ENCODE data around the gene WRAP73.

The WRAP73 gene

GRCh38 chr1:3594706-3595377, 55.1 kb downstream of the WRAP73 start:
- no peak for DNase-seq (ENCODE audit: low read depth)
- no peak overlapping the region for H3K4me3 ChIP-seq (ENCODE audit: low read length)
- no peak for TF ChIP-seq CTCF (conservative IDR thresholded peaks at IDR 0.05; ENCODE audit: low read depth, low read length)

GRCh38 chr1:3593745-3594144, 56.2 kb downstream of the WRAP73 start:
- no peak for TF ChIP-seq CTCF (conservative IDR thresholded peaks at IDR 0.05; ENCODE audit: low read depth, low read length)
- DNase-seq (ENCODE audit: low read depth), result no peak

GRCh38 chr1:3593334-3593733, 56.6 kb downstream of the WRAP73 start:
- TF ChIP-seq CTCF (conservative IDR thresholded peaks at IDR 0.05; ENCODE audit: low read depth, low read length), result no peak
- DNase-seq (ENCODE audit: low read depth), result no peak
- no peak overlapping the region for H3K4me3 ChIP-seq (ENCODE audit: low read length)

More at GRCh38 chr1:3593745-3594144, 56.2 kb downstream of the WRAP73 start:
- H3K4me3 ChIP-seq (ENCODE audit: low read length), result no peak overlapping the region

GRCh38 chr1:3590951-3591865, 58.7 kb downstream of the WRAP73 start:
- peak; percentile 12 for TF ChIP-seq CTCF (conservative IDR thresholded peaks at IDR 0.05; ENCODE audit: low read depth, low read length)
- no peak for DNase-seq (ENCODE audit: low read depth)
- no peak overlapping the region for H3K4me3 ChIP-seq (ENCODE audit: low read length)

GRCh38 chr1:3590139-3590763, 59.7 kb downstream of the WRAP73 start:
- DNase-seq (ENCODE audit: low read depth), result peak; percentile 37
- H3K4me3 ChIP-seq (ENCODE audit: low read length), result no peak overlapping the region
- no peak for TF ChIP-seq CTCF (conservative IDR thresholded peaks at IDR 0.05; ENCODE audit: low read depth, low read length)

GRCh38 chr1:3588395-3588794, 61.5 kb downstream of the WRAP73 start:
- TF ChIP-seq CTCF (conservative IDR thresholded peaks at IDR 0.05; ENCODE audit: low read depth, low read length), result peak; percentile 16
- H3K4me3 ChIP-seq (ENCODE audit: low read length), result no peak overlapping the region
- no peak for DNase-seq (ENCODE audit: low read depth)

Measured in retinal pigment epithelial cell (primary cell).